OCI-LY7 (cell line): ENCODE results near the gene INPP5A.

Experiments
- CTCF ChIP-seq: fragments of 200-600 bp; sonication (generic); conservative IDR thresholded peaks from 2 replicates; pipeline ENCODE4 v1.5.1; 2014; ENCODE audit warnings: mild to moderate bottlenecking, antibody characterized with exemption, low read length, moderate library complexity, mixed read lengths
- EZH2phosphoT487 ChIP-seq: fragments of 200-600 bp; sonication (generic); IDR thresholded peaks from 2 replicates; pipeline ENCODE4 v1.6.1; 2018; ENCODE audit warnings: low read depth, borderline replicate concordance, mild to moderate bottlenecking, mixed run types, antibody characterized with exemption, low read length, moderate library complexity, mixed read lengths

- TF ChIP-seq CTCF (no peak), EZH2phosphoT487 (no peak)
Observed at GRCh38 chr10:132707121-132707775, 169.7 kb downstream of the INPP5A start.
